Ramos (cell line): ENCODE measurements around the gene MAMLD1.

ENCODE experiments used
- in situ Hi-C: fragments of 300-500 bp; cut with MboI; formaldehyde crosslinking; loops from one replicate; pipeline ENCODE4 v1.14.3; 2022; ENCODE audit warnings: low sequenced_read_pairs; ENCODE audit not compliant: unreplicated experiment

The MAMLD1 gene

DNA sequence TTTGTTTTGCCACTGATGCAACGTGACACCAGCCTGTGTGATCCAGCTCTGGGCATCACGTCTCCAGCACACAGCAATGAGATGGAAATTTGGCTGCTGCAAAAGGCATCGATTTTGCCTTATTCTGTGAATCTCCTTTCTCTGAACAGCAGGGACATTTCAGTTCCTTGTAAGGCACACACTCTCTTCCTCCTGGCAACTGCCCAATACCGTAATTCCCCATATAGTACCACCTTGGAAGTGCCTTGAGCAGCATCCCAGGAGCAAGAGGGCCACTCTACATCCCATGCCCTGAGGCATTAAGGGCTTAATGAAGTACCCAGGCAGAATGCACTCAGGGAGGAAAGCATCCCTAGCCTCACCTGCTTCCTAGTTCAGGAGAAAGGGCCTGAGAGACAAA lies 10.5 kb upstream of the MAMLD1 start:
- in situ Hi-C loops: no loop called here

DNA sequence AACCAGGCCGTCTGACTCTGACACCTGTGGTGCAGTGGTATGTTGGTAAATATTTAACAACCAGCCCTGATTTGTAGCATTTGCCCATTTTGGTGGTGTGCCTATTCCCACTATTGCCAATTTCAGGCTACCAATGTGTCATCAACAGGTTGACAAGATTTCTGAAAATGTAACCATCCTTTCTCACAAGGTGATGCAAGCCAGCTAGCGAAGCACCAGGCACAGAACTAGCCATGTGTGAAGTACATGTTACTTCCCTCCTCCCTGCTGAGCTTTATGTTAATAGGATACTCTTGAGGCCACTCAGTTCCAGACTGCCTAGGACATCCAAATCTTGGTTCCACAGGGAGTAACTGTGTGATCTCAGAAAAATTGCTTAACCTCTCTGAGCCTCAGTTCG lies 7.2 kb upstream of the MAMLD1 start:
- in situ Hi-C loops: no loop called here

DNA sequence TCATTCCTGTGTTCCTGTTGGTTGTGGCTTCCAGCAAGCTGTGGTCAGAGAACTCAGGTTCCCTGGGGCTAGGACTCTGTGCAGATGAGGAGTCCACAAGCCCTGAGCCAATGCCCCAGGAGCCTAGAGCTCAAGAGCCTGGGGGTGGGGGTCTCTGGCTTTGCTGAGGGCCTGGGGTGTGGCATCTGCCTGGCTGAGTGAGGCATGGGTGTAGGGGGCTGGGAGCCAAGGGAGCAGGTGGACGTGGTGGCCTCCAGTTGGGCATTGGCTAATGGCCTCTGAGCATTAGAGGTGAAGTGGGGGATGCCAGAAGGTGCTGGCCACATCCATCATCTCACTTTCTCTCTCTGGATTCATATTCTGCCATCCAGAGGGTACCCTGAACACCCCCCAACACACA lies 5.3 kb upstream of the MAMLD1 start:
- in situ Hi-C loops: no loop called here

GRCh38 chrX:150358651-150359050 lies 4.5 kb upstream of the MAMLD1 start:
- in situ Hi-C loops: no loop called here

GRCh38 chrX:150360331-150360730 lies 2.8 kb upstream of the MAMLD1 start:
- in situ Hi-C loops: no loop called here

- in situ Hi-C loops: no loop called here
These were observed 1.9 kb upstream of the MAMLD1 start for GRCh38 chrX:150361070-150361776.

DNA sequence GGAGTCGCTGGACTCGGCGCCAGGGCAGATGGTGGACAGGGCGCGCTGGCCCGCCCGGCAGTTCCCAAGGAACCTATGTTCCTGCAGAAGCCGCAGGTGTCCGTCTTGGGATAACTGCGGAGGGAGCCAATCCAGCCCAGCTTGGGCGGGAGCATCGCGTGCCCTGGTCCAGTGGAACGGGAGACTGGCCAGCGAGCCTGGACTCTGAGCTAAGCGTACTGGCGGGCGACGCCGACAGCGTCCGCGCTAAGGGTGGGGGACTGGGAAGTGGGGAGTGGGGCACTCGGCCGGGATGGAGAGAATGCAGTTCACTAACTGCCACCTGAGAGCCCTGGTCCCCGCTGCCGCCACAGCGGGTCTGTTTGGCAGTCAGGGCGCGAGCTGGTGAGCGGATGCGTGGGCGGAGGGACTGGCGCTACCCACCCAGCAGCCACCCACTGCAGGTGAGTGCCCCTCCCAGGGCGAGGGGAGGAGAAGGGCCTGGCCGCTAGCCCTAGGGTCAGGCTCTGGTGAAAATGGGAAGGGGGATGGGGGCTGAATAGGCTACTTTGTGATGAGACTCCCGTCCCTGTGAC lies 1.3 kb upstream of the MAMLD1 start:
- in situ Hi-C loops: no loop called here

- in situ Hi-C loops: no loop called here
These were observed 637 bp downstream of the MAMLD1 start for GRCh38 chrX:150363561-150364346.

DNA sequence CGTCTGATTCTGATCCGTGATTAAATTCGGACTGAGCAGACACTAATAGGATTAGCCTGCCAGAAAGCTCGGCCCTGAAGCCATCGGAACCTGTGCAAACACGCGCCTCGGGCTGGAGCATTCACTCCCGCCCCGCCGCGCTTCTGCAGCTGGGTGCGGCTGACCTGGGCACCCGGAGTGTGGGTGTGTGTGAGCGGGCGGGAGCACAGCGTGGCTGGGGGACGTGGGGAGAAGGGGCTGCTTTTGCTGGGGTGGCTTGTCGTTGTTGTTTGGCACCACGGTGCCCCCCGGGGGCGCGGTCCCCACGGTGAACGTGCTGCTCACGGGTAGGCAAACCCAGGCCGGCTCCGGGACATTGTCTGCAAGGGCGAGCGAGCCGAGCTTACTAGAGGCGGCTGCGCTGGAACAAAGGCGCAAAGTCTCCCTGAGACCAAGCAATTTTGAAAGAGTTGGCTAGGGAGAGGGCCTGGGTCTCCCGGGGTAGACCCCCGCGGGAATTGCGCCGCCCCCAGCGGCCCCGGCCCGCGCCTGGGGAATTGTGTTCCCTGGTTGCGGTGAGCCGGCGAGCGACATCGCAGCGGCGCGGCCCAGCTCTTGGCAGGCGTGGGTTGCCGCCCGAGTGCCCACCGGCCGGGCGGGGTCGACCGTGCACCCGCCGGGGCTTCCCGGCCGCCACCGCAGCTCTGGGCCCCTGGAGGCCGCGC lies 1.4 kb downstream of the MAMLD1 start:
- in situ Hi-C loops: no loop called here

DNA sequence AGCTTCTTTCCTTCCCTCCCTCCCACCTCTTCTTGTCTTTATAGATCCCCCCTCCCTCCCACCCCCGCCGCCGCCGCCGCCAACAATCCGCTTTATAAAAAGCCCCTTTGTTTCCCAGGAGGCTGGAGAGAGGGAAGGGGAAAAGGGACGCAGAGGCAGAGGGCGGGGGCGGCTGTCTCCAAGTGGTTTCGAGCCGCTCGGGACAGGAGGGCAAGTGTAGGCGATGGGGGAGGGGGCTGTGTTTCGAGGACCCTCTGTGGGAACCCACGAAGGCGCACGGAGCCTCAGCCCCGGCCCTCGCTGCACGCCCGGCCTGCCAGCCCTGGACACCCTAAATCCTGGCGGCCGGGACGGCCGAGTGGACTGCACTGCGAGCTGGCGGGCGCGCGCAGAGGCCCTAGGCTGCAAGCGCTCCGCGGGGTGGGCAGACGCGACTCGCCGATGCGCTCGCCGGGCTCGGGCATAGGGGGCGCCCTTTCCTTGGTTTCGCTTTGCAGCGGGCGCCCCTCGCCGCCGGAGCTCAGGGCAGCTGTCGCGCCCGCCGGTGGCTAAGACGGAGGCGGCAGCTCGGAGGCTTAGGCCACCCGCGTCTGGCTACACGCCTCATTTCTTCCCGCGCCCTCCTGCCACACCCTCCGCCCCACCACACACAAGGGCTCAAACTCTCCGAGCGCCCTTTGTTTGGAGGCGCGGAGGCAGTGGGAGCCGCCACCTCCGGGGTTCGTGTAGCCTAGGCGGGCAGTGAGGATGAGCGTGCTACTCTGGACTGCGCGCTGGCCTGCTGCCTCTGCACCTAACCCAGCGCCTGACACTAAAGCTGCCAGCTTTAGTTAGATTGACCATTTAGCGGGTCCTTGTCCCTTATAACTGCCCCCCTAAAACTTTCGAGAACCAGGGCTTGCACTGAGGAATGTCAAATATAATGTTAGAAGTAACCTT lies 2.2 kb downstream of the MAMLD1 start:
- in situ Hi-C loops: no loop called here

GRCh38 chrX:150365990-150366911 lies 3.1 kb downstream of the MAMLD1 start:
- in situ Hi-C loops: no loop called here

- in situ Hi-C loops: no loop called here
These were observed 3.9 kb downstream of the MAMLD1 start for GRCh38 chrX:150366951-150367545.

- in situ Hi-C loops: no loop called here
These were observed 7.6 kb downstream of the MAMLD1 start for GRCh38 chrX:150370589-150371312.

DNA sequence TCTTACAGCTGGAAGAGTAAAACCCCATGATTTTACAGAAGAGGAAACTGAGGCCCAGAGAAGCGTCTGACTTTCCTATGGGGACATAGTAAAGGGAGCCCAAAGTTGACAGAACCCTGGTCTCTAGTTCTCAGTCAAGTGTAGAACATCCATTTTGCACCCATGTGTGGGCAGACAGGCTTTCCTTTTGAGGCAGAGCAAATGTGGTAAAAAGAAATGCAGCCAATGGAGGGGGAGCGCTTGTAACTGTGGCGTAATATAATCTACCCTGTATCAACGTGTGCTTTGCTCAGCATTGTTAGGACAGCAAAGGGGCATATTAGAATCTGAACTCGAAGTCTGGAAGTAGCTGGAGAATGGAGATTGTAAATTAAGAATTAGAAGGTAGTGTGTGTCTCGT lies 8.8 kb downstream of the MAMLD1 start:
- in situ Hi-C loops: no loop called here

DNA sequence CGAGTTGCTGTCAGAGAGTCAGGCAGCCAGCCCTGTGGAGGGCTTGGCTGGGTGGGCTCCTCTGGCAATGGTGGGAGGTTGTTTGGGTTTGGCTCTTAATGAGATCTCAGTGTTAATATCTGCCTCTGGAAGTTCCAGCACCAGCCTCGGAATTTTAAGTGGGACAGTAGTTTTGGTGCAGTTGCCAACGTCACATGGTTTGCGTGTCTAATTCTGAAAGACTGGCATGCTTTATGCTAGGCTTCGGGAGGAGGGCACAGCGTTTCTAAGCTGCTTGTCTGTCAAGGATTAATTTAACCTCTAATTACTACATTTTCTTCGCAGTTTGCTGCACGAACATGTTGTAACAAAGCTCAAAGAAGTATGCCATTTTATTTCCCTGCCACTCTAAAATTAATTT lies 9.2 kb downstream of the MAMLD1 start:
- in situ Hi-C loops: no loop called here

GRCh38 chrX:150372756-150373155 lies 9.6 kb downstream of the MAMLD1 start:
- in situ Hi-C loops: no loop called here

GRCh38 chrX:150375243-150375770 lies 12.2 kb downstream of the MAMLD1 start:
- in situ Hi-C loops: no loop called here

DNA sequence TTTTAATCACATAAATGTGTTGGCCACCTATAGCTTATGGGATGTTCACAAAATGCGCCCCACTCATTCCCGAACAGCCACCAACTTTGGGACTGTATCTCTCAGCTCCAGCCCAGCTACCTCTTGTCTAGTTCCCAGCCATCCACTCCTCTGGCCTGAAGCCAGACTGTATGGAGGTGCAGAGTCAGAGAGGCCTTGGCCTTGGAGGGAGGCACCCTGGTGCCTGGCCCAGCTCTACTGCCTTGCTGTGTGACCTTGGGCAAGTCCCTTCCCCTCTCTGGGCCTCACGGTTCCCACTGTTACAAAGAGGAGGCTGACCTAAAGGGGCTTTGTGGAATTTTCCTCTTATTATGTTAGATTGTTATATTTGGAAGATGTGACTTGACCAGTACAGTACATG lies 13.9 kb downstream of the MAMLD1 start:
- in situ Hi-C loops: no loop called here
